Measurements from ENCODE around the gene MAD2L2.
A peak's percentile ranks its signal among the peaks of the same experiment; 100 is the strongest.

The MAD2L2 gene

DNA sequence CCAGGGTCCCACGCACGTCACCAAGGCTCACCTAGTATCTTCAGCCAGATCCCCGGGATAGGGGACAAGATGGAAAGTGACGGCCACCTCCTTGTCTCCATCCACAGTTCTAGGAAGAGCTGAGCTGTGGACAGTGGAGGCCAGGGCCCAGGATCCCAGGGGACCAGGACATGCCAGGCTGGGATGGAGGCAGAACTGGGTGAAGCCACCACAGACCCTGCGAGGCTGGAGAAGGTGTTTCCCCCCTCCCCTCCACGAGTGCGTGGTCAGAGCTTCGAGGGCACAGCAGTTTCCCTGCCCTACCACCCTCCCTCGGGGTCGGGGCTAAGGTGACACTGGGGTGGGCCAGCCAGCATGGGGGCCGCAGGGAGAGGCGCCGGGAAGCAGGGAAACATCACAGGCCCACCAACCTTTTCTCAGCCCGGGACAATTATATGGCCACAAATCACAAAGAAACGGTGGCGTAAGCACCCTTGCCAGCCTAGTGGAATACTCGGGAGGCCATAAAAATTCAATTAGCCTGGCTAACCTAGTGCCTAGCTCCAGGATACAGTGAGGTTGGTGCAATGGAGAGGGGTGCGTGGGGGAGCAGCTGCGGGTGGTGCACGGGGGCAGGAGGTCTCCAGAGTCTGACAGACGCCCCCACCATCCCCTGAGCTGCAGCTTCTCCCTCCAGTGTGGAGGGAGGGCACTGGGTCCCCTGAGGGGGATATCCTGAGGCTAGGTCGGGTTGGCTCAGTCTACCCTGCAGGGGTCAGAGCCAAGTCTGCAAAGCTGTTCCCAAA lies 23.9 kb upstream of the MAD2L2 start:
- no peak for DNase-seq (ENCODE audit: low read depth)

DNA sequence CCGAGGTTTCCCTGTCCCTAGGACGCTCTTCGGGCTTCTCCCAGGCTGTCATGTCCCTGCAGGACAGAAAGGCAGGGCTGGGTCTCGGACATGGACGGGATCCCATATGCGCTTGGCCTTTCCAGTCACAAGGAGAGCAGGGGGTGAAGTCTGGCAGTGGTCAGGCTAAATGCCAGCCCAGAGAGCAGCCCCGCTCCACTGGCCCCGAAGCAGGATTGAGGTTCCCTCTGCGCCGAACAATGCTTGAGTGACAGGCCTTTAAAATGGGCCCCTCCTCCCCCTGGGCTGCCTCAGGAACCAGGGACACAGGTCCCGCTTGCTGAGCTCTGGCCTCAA lies 23.2 kb upstream of the MAD2L2 start:
- no peak for DNase-seq (ENCODE audit: low read depth)

DNA sequence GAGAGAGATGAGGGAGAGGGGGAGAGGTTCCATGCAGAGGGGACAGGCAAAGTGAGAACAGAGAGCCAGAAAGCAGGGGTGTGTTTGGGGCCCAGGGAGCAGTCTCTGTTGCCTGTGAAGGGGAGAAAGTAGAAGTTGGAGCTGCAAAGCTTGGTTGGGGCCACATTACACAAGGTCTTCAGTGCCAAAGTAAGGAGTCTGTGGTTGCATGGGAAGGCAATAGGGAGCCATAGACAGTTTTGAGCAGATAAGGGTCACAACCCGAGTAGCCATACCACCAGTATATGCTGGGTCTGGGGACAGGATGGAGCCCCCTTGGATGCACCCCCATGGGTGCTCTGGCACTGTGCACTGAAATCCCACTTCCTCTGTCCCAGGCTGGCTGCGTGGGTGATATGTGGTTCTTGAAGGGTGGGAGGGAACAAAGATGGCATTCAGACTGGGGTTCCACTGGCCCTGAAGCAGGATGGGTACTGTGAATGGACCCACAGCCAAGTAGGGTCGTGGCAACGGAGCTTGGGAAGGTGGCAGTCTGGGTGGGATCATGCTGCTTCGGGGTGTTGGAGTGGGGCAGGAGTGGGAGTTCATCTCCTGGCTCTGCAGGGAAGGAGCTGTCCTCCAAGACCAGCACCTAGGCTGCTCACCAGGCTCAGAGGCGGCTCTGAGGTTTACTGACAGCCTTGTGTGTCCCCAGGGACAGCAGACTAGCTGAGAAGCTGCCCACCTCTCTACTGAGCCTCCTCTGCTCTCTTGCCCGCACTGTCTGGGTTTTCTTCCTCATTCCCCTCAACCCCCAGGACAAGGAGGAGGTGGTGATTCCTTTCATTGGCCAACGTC lies 22.6 kb upstream of the MAD2L2 start:
- no peak for DNase-seq (ENCODE audit: low read depth)

DNA sequence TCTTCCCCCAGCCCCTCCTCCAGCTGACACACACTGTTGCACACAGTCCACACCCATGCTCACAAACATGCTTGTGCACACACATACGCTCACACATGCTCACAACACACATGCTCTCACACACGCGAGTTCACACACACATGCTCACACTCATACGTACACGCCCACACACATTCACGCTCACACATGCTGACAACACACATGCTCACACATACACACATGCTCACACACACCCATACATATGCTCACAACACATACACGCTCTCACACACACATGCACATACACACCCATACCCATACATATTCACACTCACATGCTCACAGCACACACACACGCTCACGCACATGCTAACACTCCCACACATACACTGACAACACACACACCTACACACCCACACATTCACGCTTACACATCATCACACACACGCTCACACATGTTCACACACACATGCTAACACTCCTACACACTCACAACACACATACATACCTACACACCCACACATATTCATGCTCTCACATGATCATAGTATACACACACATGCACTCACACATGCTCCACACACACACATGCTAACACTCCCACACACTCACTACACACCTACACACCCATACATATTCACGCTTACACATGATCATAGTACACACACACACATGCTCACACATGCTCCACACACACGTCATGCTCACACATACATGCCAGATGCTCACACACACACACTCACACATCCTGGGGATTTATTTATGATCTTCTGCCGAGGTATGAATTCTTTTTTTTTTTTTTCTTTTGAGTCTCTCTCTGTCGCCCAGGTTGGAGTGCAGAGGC lies 21.2 kb upstream of the MAD2L2 start:
- no peak for DNase-seq (ENCODE audit: low read depth)

DNA sequence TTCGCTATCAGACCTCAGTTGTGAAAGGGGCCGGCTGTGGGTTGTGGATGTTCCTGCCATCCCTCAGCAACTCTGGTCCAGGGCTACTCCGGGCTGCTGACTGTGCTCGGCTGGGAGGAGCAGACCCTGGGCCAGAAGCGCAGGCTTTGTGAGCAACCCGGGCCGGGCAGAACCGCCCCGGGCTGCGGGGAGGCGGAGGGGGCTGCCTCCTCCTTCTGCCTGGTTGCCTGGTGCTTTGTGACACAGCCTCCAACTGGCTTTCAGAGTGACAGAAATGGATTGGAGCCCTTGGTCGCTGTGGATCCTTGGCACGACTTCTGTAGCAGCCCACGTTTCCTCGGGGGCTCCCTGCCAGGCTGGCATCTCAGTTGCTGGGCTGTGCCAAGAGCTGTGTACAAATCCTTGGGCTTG lies 20.6 kb upstream of the MAD2L2 start:
- no peak for DNase-seq (ENCODE audit: low read depth)

DNA sequence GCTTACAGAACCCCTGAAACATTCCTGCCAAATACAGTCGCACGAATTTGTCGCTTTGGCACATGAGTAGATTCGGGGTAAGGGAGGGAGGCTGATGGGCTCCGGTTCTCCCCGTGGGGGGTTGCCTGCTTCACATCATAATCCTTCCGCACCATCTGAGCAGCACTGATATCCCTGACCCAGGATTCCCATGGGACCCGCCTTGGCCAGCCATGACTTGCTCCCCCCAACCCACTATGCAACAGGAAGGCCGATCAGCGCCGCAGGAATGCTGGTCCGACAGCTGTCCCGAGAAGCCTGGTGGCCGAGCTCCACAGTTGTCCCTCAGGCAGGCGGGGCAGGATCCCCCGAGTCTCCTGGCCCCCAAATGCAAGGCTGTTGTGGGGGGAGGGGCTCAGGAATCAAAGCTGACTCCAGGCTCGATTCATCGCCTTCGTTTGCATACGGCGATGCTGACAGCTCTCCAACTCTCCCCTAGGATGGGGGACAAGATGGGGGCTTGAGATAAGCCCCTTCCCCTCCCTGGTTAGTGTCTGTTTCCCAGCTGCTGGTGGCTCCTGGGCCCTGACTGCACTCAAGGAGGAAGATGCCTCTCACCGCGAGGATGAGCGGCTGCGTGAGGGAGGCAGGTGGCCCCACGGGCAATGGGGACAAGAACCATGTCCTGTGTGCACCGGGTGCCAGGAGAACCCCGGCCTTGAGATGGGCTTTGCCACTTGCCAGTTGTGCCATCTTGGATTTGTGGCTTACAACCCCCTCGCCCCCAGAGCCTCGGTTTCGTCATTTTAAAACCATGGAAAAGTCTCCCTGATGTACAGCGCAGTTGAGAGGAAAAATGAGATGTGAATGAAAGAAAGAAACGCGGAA lies 19.9 kb upstream of the MAD2L2 start:
- no peak for DNase-seq (ENCODE audit: low read depth)

DNA sequence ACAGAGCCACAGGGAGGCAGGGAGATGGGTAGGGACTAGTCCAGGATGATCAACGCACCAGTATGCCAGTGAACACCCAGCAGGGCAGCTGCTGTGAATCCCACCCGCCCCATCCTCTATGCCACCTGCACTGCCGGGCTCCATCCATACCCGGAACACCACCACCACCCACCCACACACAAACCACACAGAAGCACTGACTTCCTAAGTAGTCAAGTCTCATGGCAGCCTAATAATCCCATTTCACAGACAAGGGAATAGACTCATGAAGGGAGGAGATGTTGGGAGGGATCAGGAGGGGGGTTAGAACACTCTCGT lies 16.9 kb upstream of the MAD2L2 start:
- no peak for DNase-seq (ENCODE audit: low read depth)

DNA sequence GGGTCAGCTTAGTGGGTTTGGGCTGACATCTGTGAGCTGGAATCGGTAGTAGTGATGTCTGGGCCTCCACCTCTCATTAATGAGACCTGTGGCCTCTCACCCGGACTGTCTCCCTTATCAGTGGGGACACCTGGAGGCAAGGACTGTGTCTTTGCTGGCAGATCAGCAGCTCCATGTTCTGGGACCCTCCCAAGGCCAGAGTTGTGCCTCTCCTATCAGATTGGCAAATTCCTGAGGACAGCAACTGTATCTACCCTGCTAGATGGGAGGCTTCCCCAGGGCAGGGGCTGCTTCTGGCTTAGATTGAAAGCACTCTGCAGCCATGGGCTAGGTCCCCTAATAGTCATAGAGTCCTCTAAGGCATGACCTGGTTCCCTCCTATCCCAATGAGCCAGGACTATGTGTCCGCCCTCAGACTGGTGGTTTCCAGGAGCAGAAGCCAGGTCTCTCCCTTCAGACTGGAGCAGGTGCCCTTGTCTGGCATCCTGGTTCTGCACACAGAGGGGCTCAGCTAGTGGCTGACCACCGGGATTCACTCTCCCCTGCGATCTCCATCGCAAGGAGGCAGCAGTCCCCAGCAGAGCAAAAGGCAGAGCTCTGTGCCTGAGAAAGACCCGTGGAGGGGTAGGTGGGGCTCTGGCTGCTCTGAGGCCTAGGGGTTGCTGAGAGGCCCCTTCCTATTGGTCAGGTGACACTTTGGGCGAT lies 16.4 kb upstream of the MAD2L2 start:
- no peak for DNase-seq (ENCODE audit: low read depth)

DNA sequence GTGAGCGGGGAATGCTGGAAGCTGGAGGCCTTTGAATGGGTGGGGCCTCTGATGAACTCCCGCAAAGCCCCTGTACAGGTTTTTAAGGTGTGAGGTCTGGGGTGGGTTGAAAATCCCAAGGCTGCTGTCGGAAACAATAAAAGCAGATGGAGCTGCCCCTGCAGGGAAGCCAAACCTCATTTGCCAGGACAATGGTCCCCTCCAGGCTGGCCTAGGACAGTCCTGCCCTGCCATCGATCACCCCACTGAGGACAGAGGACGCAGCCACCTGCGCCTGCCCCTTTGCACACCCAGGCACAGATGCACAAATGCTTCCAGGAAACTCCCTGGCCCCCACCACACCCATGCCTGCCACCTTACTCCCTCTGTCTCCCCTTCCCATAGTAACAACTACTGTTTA lies 14.9 kb upstream of the MAD2L2 start:
- no peak for DNase-seq (ENCODE audit: low read depth)

DNA sequence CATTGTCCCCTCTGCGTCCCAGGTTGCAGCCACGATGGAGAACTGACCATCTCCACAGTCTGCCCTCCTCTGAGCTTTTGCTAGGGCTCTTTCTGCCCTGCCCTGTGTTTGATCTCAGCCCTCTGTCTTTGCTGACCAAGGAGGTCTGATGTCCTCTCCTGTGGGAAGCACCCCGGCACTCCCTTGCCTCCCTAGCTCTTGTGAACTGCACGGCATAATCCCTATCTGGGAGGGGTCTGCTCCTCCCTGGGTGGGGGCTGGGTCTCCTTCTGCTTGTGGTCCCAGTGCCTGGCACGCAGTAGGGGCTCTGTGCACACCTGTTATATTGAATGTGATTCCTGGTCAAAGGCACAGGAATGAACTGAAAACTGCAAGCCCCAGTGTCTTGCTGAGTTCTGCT lies 13.0 kb upstream of the MAD2L2 start:
- no peak for DNase-seq (ENCODE audit: low read depth)

DNA sequence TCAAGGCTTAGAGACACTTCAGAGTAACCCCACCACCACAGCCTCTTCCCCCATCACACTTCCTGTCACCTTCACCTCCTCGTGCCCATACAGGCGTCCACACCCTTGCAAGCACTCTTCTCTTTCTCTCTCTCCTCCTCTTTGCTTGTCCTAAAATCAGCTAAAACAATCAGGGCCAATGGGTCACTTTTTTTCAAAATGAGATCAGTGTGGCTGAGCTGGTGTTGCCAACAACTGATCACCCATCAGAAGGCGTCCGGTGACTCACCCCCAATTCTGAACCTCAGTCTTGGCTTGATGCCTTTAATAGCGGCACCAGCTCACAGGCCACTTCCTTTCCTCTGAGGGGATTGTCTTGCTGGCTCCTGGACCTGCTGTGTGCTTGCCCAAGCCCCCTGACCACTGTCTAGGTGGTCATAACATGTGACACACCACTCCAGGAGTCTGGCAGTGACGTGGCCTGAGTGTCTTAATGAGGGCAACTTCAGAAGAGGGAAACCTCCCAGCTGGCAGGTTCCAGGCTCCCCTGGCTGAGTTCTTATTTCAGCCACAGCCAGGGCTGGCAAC lies 12.2 kb upstream of the MAD2L2 start:
- DNase-seq (ENCODE audit: low read depth), result peak; percentile 87

DNA sequence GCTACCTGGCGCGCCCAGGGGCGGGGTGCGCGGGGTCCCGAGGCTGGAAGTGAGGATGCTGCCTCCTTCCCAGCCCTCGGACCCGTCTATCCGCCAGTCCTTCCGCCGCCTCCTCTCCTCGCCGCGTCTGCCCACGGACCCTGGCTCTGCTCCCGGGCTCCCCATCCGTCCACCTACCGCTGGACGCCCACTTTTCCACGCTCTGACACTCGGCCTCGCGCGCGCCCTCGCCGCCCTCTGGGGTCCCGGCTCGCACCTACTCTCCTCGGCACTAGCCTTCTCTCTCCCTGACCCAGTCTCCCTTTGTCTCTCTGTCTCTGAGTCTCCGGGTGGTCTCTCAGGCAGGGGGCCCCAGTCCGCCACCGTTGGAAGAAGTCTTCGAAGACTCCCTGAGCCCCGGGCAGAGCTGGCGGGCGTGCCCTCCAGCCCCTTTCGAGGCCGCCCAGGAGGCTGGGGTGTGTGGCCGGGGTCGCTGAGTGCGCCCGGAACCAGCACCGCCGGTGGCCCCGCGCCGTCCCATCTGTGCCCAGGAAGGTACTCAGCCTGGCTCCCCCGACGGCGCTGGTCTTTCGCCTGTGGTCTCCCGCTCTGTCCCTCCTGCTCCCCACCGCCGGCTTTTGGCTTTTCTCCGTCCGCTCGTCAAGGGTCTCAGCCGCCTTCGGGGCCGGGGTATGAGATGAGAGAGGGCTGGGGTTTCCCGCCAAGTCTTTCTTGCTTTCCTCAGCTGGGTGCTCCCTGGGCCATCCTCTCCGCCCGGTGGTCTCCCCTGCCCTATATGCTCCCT lies 11.2 kb upstream of the MAD2L2 start:
- no peak for DNase-seq (ENCODE audit: low read depth)

DNA sequence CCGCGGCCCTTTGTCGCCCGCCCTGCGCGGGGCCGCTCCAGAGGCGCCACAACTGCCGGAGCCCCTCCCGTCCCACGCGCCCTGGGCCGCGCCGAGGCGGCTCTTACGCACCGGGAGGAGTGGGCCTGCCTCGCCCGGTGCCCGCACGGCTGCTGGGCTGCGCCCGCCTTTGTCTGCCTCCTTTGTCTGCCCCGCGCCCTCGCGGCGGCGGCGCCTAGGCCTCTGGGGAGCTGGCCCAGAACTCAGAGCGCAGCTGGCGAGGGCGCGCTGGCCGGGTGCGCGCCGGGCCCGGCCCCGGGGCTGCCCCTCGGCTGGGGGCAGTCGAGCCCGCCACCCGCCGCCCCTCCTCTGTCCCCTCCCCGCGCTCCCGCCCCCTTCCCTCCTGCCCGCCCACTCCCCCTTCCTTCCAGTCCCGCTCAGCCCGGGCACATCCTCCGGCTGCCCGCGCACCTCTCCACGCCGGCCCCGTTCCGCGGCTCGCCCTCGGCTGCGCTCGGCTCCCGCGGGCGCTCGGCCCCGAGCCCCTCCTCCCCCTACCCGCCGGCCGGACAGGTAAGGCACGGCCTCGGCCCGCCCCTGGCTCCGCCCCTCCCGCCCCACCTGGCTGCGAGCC lies 10.5 kb upstream of the MAD2L2 start, which contains the start of gene DRAXIN:
TSS of gene DRAXIN (plus strand) at position 409 of the 613 bp plus-strand sequence. CDS start 14,549 bp downstream, outside the sequence.
- no peak for DNase-seq (ENCODE audit: low read depth)

DNA sequence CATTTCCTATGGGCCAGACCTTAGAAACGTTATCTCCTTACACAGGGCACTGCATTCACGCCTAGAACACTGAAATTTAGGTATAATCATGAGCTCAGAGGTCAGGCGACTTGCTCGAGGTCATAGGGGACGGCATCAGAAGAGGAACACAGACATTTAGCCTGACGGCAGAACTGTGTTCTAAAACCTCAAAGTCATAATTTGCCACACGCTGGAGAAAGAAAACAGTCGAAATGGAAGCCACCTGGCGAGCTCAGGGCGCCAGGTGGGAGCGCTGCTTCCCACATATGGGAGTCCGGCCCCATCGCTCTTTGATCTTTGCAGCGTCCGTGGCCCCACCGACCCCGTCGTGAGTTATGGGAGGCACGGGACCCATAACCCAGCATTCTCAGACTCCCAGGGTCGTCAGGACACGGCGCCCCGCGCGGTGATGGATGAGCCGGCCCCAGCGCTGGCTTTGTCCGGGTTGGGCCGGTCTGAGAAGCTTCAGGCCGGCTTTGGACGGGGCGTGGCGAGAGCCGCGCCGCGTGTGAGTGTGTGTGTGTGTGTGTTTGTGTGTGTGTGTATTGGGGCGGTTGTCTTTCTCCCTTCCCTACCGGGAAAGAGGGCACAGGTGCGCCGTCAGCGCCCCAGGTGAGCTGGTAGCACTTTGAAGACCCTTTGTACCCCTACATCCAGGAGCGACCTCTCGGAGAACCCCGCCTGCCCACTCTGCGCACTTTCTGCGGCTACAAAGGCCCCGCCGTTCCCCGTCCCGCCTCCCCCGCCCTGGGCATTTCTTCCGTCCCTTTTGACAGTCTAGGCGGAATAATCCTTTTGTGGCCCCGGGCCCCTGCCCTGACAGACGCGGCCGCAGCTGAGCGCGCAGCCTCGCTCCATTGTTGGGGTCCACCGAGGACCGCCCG lies 9.7 kb upstream of the MAD2L2 start:
- no peak for DNase-seq (ENCODE audit: low read depth)

DNA sequence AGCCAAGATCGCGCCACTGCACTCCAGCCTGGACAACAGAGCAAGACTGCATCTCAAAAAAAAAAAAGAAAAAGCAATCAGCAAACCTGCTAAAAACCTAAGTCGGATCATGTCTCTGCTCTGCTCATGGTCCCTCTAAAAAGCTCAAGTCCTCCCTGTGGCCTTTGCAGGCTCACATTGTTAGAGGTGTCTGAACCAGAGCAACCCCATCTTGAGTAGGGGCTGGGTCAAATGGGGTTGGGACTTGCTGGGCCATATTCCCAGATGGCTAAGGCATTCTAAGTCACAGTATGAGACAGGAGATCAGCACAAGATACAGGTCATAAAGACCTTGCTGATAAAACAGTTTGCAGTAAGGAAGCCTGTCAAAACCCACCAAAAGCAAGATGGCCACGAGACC lies 7.6 kb upstream of the MAD2L2 start:
- DNase-seq (ENCODE audit: low read depth), result no peak

DNA sequence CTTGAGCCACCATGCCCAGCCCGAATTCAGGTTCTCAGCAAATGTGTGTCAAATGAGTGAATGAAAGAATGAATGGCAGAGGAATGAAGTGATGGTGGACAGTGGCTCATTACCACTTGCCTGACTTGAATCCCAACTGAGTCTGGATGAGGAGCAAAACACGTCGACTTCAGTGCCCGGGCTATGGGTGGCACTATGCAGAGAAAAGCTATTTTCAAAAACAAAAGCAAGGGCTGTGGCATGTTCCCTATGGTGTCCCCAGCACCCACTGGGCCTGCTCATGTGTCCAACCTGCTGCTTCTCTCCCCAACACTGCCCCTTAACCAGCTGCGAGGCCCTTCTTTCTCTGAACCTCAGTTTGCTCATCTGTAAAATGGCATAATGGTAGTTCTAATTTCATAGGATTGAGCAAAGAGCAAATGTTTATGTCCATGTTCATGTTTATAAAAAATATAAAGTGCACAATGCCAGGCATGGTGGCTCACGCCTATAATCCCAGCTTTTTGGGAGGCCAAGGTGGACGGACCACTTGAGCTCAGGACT lies 4.3 kb upstream of the MAD2L2 start:
- no peak for DNase-seq (ENCODE audit: low read depth)

DNA sequence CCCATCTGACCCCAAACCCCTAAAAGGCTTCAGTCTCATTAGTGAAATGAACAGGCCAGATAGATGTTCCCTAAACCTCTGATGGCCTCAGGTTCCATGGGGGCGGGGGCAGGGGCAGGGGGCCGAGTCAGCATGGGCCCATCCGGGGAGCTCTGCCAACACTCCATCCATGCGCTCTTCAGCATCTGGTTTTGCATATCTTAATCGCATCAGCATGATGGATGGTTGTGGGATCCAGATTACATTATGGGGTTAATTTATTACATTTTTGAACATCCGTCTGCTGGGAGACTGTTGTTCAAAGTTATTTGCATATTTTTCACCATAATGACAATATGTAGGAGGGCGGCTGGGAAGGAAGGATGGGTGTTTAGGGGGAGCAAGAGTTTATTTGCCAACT lies 3.1 kb upstream of the MAD2L2 start:
- no peak for DNase-seq (ENCODE audit: low read depth)

DNA sequence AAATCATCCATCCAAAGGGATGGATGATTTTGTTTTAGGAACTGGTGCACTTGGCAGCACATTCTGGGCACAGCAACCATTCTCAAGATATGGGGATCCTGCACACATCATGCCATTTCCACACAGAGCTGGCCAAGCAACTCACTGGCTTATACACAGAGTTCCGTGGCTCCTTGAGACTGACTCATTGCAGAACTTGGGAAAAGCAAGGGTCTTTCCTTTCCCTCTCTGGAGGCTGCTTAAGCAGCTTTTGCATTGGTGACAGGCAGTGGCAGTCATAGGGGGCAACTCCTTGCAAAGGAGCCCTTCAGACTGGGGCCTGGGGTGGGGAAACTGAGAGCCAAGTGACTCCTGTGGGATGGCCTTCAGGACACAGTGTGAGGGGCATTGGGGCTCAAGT lies 1.9 kb upstream of the MAD2L2 start:
- no peak for DNase-seq (ENCODE audit: low read depth)
